Measurements from ENCODE around the gene EFTUD2. TPM values are rescaled to one million over a fixed set of nuclear protein-coding genes. Genes with fewer than 3 reads are reported as not detected.
A peak's percentile ranks its signal among the peaks of the same experiment; 100 is the strongest.

The EFTUD2 gene
- total RNA-seq, 4 donors from 2014 or later = 53.4 to 85.7 (median 59.8) TPM

DNA sequence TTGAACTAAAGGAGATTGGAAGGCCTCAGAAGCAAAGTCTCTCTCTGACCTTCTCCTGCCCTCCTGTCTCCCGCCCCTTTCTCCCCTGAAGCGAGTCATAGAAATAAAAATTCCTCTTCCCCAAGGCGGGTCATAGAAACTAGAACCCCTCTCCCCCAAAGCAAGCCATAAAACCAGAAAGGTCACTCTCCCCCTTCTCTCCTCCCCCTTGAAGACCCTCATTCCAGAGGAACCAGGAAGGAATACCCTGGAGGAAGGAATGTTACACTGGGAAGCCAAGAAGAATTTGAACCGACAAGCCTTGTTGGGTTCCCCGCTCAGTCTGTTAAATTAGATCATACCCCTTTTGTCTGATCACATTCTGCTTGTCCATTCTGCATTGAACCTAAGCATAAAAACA is 66.4 kb downstream of the EFTUD2 start:
- WGBS, 2 donors = 68 to 77% methylated on average over 3 to 5 of the region's 5 CpGs
- intact Hi-C loops (cut with DNase I) = no loop called here
- Histone ChIP-seq H3K4me1 (peaks cover 6 to 22% (median 17%) of the 10 kb centered on the region in 3 donors), H3K9me3 (no peaks in the 10 kb centered on the region), H3K27ac (no peak overlapping the region), H3K27me3 (peaks cover 5 to 67% (median 13%) of the 10 kb centered on the region in 4 donors), H3K36me3 (no peaks in the 10 kb centered on the region), H3K4me3 (no peak overlapping the region)
- DNase-seq = no peak
- TF ChIP-seq POLR2A (IDR thresholded peaks at IDR 0.05) = no peak
- TF ChIP-seq, protein P1, sequence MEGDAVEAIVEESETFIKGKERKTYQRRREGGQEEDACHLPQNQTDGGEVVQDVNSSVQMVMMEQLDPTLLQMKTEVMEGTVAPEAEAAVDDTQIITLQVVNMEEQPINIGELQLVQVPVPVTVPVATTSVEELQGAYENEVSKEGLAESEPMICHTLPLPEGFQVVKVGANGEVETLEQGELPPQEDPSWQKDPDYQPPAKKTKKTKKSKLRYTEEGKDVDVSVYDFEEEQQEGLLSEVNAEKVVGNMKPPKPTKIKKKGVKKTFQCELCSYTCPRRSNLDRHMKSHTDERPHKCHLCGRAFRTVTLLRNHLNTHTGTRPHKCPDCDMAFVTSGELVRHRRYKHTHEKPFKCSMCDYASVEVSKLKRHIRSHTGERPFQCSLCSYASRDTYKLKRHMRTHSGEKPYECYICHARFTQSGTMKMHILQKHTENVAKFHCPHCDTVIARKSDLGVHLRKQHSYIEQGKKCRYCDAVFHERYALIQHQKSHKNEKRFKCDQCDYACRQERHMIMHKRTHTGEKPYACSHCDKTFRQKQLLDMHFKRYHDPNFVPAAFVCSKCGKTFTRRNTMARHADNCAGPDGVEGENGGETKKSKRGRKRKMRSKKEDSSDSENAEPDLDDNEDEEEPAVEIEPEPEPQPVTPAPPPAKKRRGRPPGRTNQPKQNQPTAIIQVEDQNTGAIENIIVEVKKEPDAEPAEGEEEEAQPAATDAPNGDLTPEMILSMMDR (IDR thresholded peaks at IDR 0.05) = no peak

DNA sequence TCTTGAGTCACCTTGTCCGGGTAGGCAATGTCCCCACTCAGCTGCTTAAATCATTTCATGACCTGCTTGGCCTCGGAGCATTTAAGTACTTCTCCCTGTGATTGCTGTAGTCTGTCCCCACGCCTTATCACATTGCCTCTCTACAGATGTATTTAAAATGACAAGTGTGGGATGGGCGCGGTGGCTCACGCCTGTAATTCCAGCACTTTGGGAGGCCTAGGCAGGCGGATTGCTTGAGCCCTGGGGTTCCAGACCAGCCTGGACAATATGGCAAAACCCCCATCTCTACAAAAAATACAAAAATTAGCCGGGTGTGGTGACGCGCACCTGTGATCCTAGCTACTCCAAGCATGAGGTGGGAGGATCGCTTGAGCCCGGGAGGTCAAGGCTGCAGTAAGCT is 67.9 kb downstream of the EFTUD2 start:
- no peaks in the 10 kb centered on the region for H3K9me3 ChIP-seq
- no peak for DNase-seq
- 79 to 94% methylated on average over 9 to 11 of the region's 12 CpGs for whole genome bisulfite sequencing, 2 donors
- no peak overlapping the region for H3K4me3 ChIP-seq
- TF ChIP-seq, protein P1 (IDR thresholded peaks at IDR 0.05) = no peak
- TF ChIP-seq POLR2A (IDR thresholded peaks at IDR 0.05) = no peak
- peaks cover 5 to 81% (median 18%) of the 10 kb centered on the region in 4 donors for H3K27me3 ChIP-seq
- no peaks in the 10 kb centered on the region for H3K36me3 ChIP-seq
- peaks cover 6 to 22% (median 17%) of the 10 kb centered on the region in 3 donors for H3K4me1 ChIP-seq
- no peak overlapping the region for H3K27ac ChIP-seq
- intact Hi-C loops (cut with DNase I) = no loop called here

DNA sequence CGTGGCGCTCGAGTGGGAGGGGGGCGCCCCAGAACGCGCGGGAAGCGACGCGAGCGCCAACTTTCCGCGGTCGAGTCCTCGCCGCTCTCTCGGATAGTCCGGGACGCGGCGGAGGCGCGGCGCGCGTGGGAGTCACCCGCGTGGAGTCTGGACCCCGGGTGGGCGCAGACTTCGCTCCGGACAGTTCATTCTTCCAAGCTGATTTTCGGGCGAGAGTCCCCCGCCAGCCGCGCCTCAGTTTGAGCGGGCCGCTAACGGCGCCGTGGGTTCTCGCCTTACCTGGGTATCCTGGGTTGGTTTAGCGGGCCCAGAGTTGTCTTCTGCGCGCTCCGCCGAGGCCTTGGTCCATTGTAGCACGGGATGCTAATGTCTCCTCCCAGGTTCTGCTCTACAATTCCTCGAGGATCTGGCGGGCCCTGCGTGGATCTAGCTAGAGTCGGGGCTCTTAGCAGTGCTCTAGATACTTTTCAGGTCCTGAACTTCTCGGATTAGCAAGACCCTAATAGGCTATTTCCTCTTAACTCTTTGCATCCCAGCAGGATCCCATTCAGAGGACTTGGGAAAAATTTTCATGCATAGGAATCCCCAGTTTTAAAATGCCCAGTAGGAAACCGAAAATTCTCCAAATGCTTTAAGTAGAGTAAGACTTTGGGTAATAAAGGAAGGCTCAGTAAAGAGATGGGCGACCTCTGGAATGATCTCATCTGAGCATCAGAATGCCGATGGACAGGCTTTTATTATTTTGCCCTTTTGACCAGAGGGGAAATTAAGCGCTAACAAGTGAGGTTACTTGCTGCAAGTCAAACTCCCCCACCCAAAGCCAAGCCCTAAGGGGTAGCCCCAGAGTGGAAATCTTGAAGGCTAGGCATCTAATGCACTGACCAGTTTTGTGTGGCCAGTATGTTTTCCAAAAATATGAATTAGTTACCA is 68.6 kb downstream of the EFTUD2 start:
- no peaks in the 10 kb centered on the region for H3K9me3 ChIP-seq
- peaks cover 6 to 22% (median 17%) of the 10 kb centered on the region in 3 donors for H3K4me1 ChIP-seq
- no peak for TF ChIP-seq POLR2A (IDR thresholded peaks at IDR 0.05)
- TF ChIP-seq, protein P1 (IDR thresholded peaks at IDR 0.05) = no peak
- 16 to 24% methylated on average over 14 to 16 of the region's 58 CpGs for WGBS, 2 donors
- DNase-seq = no peak
- H3K27ac ChIP-seq = peak overlapping the region; percentile 72 to 90 (median 81)
- H3K36me3 ChIP-seq = no peaks in the 10 kb centered on the region
- H3K4me3 ChIP-seq = peak overlapping the region; percentile 37 to 70 (median 50)
- H3K27me3 ChIP-seq = peaks cover 5 to 88% (median 20%) of the 10 kb centered on the region in 4 donors
- intact Hi-C loops (cut with DNase I) = no loop called here

DNA sequence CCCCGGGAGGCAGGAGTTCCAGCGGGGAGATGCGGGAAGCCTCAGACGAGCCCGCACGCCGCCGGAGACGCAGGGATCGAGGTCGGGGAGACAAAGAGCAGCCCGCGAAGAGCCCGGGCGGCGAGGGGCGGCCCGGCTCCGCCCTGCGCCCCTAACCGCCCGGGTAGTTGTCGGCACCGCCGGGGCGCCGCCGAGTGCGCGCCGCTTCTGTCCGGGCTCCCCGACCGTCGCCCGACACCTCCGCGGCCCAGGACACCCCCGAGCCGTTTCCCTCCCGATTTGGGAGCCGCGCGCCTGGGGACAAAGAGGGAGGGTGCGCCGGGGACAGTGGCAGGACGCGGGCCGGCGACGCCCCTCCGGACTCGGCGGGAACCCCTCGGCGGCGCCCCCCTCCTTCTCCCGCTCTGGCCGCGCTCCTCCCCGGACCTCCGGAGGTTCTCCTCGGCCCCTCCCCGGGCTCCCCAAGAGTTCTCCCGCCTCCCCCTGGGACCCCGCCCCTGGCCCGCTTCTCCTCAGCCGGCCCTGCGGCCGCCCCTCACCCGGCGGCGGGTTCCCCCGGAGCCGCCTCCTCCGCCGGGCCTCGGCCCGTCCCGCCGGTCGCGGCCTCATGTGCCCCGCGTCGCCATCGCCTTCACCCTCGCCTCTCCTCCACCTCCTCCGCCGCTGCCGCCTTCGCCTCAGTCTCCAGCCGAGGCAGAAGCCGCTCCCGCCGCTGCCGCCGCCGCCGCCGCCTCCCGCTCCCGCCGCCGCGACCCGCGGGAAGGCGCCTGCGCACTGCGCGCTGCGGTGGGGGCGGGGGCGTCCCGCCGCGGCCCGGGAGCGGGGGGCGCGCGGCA is 69.5 kb downstream of the EFTUD2 start, which contains the start of gene GJC1:
TSS of gene GJC1 (minus strand) at position 765 of the 836 bp plus-strand sequence. CDS start 24,470 bp downstream, outside the sequence.
- WGBS, 2 donors = 2% methylated on average over 52 of the region's 123 CpGs; no CpG with 5 or more reads in 1 of the 2 donors
- peaks cover 6 to 22% (median 17%) of the 10 kb centered on the region in 3 donors for H3K4me1 ChIP-seq
- DNase-seq = no peak
- peaks cover 5 to 93% (median 20%) of the 10 kb centered on the region in 4 donors for H3K27me3 ChIP-seq
- TF ChIP-seq, protein P1 (IDR thresholded peaks at IDR 0.05) = no peak
- TF ChIP-seq POLR2A (IDR thresholded peaks at IDR 0.05) = peak in 1 of 4 donors; percentile 8
- H3K36me3 ChIP-seq = no peaks in the 10 kb centered on the region
- H3K27ac ChIP-seq = peak within 1 kb of the TSS; percentile 72 to 90 (median 81)
- H3K9me3 ChIP-seq = no peaks in the 10 kb centered on the region
- intact Hi-C loops (cut with DNase I) = no loop called here
- H3K4me3 ChIP-seq = peak within 1 kb of the TSS; percentile 37 to 70 (median 50)
